HCT116 (cell line): ENCODE measurements around the gene CERK. TPM values are rescaled to one million over a fixed set of nuclear protein-coding genes. Genes with fewer than 3 reads are reported as not detected.

Source experiments
- ATAC-seq: fragments of 200-7000 bp; cut with Tn5 transposase; 2 replicates; pipeline ENCODE4 v1.9.1; 2020; ENCODE audit warnings: mild to moderate bottlenecking, moderate library complexity
- BruUV-seq: library from RNA; stranded (reverse); fragments of 400-500 nt; replicated peaks from 2 replicates; lab custom pipeline; 2021; lab: Mats Ljungman, UMichigan
- CTCF ChIA-PET: fragments of 300-600 bp; sonication (Branson Sonifier 250); formaldehyde crosslinking; loops from one replicate; lab custom pipeline; 2021; ENCODE audit warnings: antibody characterized with exemption; lab: Charles Lee
- POLR2A ChIA-PET: fragments of 300-600, 350-600 bp; sonication (Branson Sonifier 250); formaldehyde crosslinking; loops from one replicate; lab custom pipeline; 2021; ENCODE audit warnings: antibody characterized with exemption; lab: Charles Lee
- RAD21 ChIA-PET, 2 experiments: fragments of 300-600 bp; sonication (Branson Sonifier 250); formaldehyde crosslinking; loops; one replicate each; lab custom pipeline; 2023; ENCODE audit warnings: low total read pairs in 2 of 2; ENCODE audit not compliant: uncharacterized antibody in 2 of 2, unreplicated experiment in 2 of 2, low non-redundant PET in 1 of 2; lab: Charles Lee
- DNase-seq: peaks from one replicate; pipeline ENCODE4 v3.0.0-alpha.2; 2010; ENCODE audit warnings: low read depth, low spot score
- H2AFZ ChIP-seq: fragments of 200-600 bp; shearing (Covaris generic), sonication (generic); 2 replicates; pipeline ENCODE4 v1.6.1; 2017; ENCODE audit warnings: low read depth, mixed run types, mixed read lengths, antibody characterized with exemption, low read length; ENCODE audit not compliant: poor library complexity, severe bottlenecking
- H3K27ac ChIP-seq: 2 replicates; pipeline ENCODE4 v1.5.1; 2012; ENCODE audit warnings: low read depth, low read length
- H3K27me3 ChIP-seq: fragments of 200-600 bp; sonication (generic); 2 replicates; pipeline ENCODE4 v1.6.1; 2016; ENCODE audit warnings: mixed run types, low read length, mixed read lengths; ENCODE audit not compliant: insufficient read depth
- H3K36me3 ChIP-seq, 2 experiments: fragments of 200-500 bp in 1 of 2; fragments of 200-600 bp in 1 of 2; sonication (Bioruptor generic) in 1 of 2; sonication (generic) in 1 of 2; 2 replicates each; pipeline versions ENCODE4 v1.5.1 to v1.6.1; 2014 to 2016; ENCODE audit warnings: low read length in 2 of 2, inconsistent platforms in 1 of 2, mixed read lengths in 1 of 2, mixed run types in 1 of 2; ENCODE audit not compliant: insufficient read depth in 2 of 2, control insufficient read depth in 1 of 2
- H3K4me1 ChIP-seq, 2 experiments: fragments of 200-600 bp in 1 of 2; sonication (generic) in 1 of 2; 2 replicates each; pipeline versions ENCODE4 v1.5.1 to v1.6.1; 2012 to 2017; ENCODE audit warnings: low read length in 2 of 2, inconsistent platforms in 1 of 2, mild to moderate bottlenecking in 1 of 2, mixed read lengths in 1 of 2, mixed run types in 1 of 2, moderate library complexity in 1 of 2; ENCODE audit not compliant: insufficient read depth in 2 of 2, control insufficient read depth in 1 of 2
- H3K4me2 ChIP-seq: fragments of 200-600 bp; sonication (generic); 2 replicates; pipeline ENCODE4 v1.6.1; 2017; ENCODE audit warnings: mixed run types, low read length, mixed read lengths
- H3K4me3 ChIP-seq, 2 experiments: fragments of 200-600 bp in 1 of 2; sonication (generic) in 1 of 2; replicated peaks in 1 of 2; 2 replicates each; pipeline ENCODE4 v1.5.1; 2011 to 2016; ENCODE audit warnings: low read length in 2 of 2, control low read depth in 1 of 2, low read depth in 1 of 2, mild to moderate bottlenecking in 1 of 2, mixed read lengths in 1 of 2, mixed run types in 1 of 2
- H3K79me2 ChIP-seq: fragments of 200-600 bp; sonication (generic); 2 replicates; pipeline ENCODE4 v1.6.1; 2017; ENCODE audit warnings: mild to moderate bottlenecking, mixed run types, low read length, moderate library complexity, mixed read lengths; ENCODE audit not compliant: insufficient read depth
- H3K9ac ChIP-seq: fragments of 200-600 bp; sonication (generic); 2 replicates; pipeline ENCODE4 v1.6.1; 2016; ENCODE audit warnings: low read length, mixed read lengths
- H3K9me2 ChIP-seq: fragments of 200-600 bp; sonication (generic), shearing (Covaris generic); 2 replicates; pipeline ENCODE4 v1.6.1; 2017; ENCODE audit warnings: mixed run types, mild to moderate bottlenecking, moderate library complexity; ENCODE audit not compliant: insufficient read depth
- H3K9me3 ChIP-seq, 2 experiments: fragments of 200-500 bp in 1 of 2; fragments of 200-600 bp in 1 of 2; sonication (Bioruptor generic) in 1 of 2; sonication (generic) in 1 of 2; 2 replicates each; pipeline ENCODE4 v1.6.1; 2014 to 2017; ENCODE audit warnings: low read length in 2 of 2, mixed read lengths in 2 of 2, inconsistent platforms in 1 of 2, low read depth in 1 of 2, mild to moderate bottlenecking in 1 of 2, mixed run types in 1 of 2, moderate library complexity in 1 of 2; ENCODE audit not compliant: control insufficient read depth in 1 of 2, insufficient read depth in 1 of 2
- H4K20me1 ChIP-seq: fragments of 200-600 bp; sonication (generic), shearing (Covaris generic); 2 replicates; pipeline ENCODE4 v1.6.1; 2017; ENCODE audit warnings: mixed run types, mild to moderate bottlenecking, moderate library complexity; ENCODE audit not compliant: insufficient read depth
- CBX3 ChIP-seq: IDR thresholded peaks from 2 replicates; pipeline ENCODE4 v1.6.1; 2012; ENCODE audit warnings: low read depth
- CEBPB ChIP-seq: IDR thresholded peaks from 2 replicates; pipeline ENCODE4 v1.6.1; 2012; ENCODE audit warnings: low read depth
- CTCF ChIP-seq, 3 experiments: fragments of 200-600 bp in 1 of 3; sonication (generic) in 1 of 3; IDR thresholded peaks in 2 of 3; conservative IDR thresholded peaks in 1 of 3; 2 replicates each; pipeline ENCODE4 v1.5.1; 2012 to 2017; ENCODE audit warnings: low read depth in 2 of 3, low read length in 2 of 3, antibody characterized with exemption in 1 of 3, borderline replicate concordance in 1 of 3, control low read depth in 1 of 3, mild to moderate bottlenecking in 1 of 3, mixed read lengths in 1 of 3, mixed run types in 1 of 3, moderate library complexity in 1 of 3; ENCODE audit not compliant: insufficient read depth in 1 of 3
- JUND ChIP-seq: IDR thresholded peaks from 2 replicates; pipeline ENCODE4 v1.6.1; 2012
- MAX ChIP-seq: IDR thresholded peaks from 2 replicates; pipeline ENCODE4 v1.6.1; 2012
- POLR2A ChIP-seq: IDR thresholded peaks from 2 replicates; pipeline ENCODE4 v1.7.0; 2011; ENCODE audit warnings: borderline replicate concordance; ENCODE audit not compliant: insufficient read depth, insufficient read length; ENCODE audit errors: extremely low read depth
- RAD21 ChIP-seq: IDR thresholded peaks from 2 replicates; pipeline ENCODE4 v1.6.1; 2012; ENCODE audit warnings: low read depth, mild to moderate bottlenecking
- REST ChIP-seq: IDR thresholded peaks from 2 replicates; pipeline ENCODE4 v1.6.1; 2012; ENCODE audit warnings: low read depth
- SIN3A ChIP-seq: IDR thresholded peaks from 2 replicates; pipeline ENCODE4 v1.6.1; 2012; ENCODE audit warnings: low read depth
- ZFX ChIP-seq: fragments of 450-650 bp; IDR thresholded peaks from 2 replicates; pipeline ENCODE4 v1.6.1; 2017
- ZNF274 ChIP-seq: fragments of 200-500 bp; sonication (Bioruptor generic); IDR thresholded peaks from 2 replicates; pipeline ENCODE4 v1.6.1; 2014; ENCODE audit warnings: mild to moderate bottlenecking, low read depth, low read length, inconsistent platforms
- intact Hi-C: fragments of 100-400 bp; cut with micrococcal nuclease; formaldehyde crosslinking; loops from 2 replicates; pipeline ENCODE4 v1.10.0; 2022
- total RNA-seq: library from RNA; stranded (reverse); gene quantifications from one replicate; pipeline ENCODE4 v1.2.1, GENCODE V29; 2021; ENCODE audit not compliant: unreplicated experiment

CERK gene
- total RNA-seq, 1 experiment from 2014 or later: 35.0 TPM

GRCh38 chr22:46730568-46731245 is 7.3 kb downstream of the CERK start (continued):
- TF ChIP-seq REST (no peak), CTCF (IDR thresholded peaks at IDR 0.05 in 2 of 3, conservative IDR thresholded peaks at IDR 0.05 in 1 of 3; ENCODE audit: borderline replicate concordance in 1 of 3, insufficient read depth in 1 of 3, low read depth in 2 of 3, low read length in 2 of 3) (no peak), CBX3 (no peak), ZNF274 (no peak), SIN3A (no peak)
- TF ChIP-seq, all 23 proteins: peak for 0

GRCh38 chr22:46728470-46728869 is 9.6 kb downstream of the CERK start:
- H3K27me3 ChIP-seq: no peaks in the 10 kb centered on the region
- no TSS peak for BruUV-seq
- no peak overlapping the region for H3K4me3 ChIP-seq
- H4K20me1 ChIP-seq: no peaks in the 10 kb centered on the region
- H3K4me2 ChIP-seq: no peak overlapping the region
- H3K79me2 ChIP-seq: peaks cover 36% of the 10 kb centered on the region; the same call in 1 of the 2 replicates
- CTCF ChIA-PET: no interaction called here
- H3K4me1 ChIP-seq: peaks cover 14% of the 10 kb centered on the region in 2 experiments
- no peaks in the 10 kb centered on the region for H3K9me2 ChIP-seq
- H3K27ac ChIP-seq: no peak overlapping the region
- H3K9ac ChIP-seq: no peak overlapping the region
- H3K9me3 ChIP-seq: no peaks in the 10 kb centered on the region
- H2AFZ ChIP-seq: no peak overlapping the region
- POLR2A ChIA-PET: no interaction called here
- H3K36me3 ChIP-seq: no peaks in the 10 kb centered on the region
- RAD21 ChIA-PET: no interaction called here
- ATAC-seq: no peak
- DNase-seq: no peak
- intact Hi-C loops: no loop called here
- TF ChIP-seq RAD21 (no peak), JUND (no peak), CEBPB (no peak), MAX (no peak), ZFX (no peak), CBX3 (no peak), SIN3A (no peak), POLR2A (no peak)
